Measurements from ENCODE around the gene PCDH9. TPM values are rescaled to one million over a fixed set of nuclear protein-coding genes. Genes with fewer than 3 reads are reported as not detected.

PCDH9 gene
- total RNA-seq, 1 experiment from 2014 or later, result 0.03 TPM

DNA sequence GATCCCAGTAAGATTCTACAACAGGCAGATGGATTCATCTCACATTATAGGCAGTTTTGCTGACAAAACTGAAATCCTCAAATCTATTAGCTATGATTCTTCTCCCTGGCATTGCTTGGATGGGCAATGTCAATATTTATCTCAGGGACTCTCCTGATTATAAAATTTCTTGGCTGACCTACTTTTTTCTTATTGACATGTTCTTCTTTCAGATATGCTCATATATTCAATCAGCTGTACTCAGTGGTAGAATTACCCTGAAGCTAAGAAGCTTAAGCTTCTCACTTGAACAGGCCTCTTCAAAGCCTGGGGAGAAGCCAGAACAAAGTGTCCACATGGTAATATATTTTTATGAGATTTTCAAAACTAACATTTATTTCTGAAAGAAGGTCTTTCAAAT is 513.6 kb downstream of the PCDH9 start:
- DNase-seq (ENCODE audit: low read depth), result no peak
- in situ Hi-C loops (cut with HindIII; ENCODE audit: low pct_unique_long_range_greater_than_20kb, low sequenced_read_pairs), result no loop called here

DNA sequence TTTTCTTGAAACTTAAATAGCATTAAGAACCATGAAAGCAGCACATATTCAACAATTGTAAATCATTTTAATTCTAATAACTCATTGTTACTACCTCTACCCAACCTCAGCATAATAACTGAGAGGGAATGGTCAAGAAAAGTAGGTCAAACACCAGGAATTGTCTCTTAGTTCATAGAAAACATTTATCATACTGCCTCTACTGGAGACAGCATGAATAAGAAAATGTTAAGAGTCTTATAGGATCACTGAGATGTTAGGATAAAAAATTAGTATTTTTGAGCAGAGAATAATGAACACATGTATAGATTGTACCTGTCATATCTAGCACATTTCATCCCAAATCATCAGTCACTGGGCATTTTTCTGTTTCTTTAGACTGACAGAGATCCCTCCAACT is 515.3 kb downstream of the PCDH9 start:
- no peak for DNase-seq (ENCODE audit: low read depth)
- in situ Hi-C loops (cut with HindIII; ENCODE audit: low pct_unique_long_range_greater_than_20kb, low sequenced_read_pairs), result no loop called here

DNA sequence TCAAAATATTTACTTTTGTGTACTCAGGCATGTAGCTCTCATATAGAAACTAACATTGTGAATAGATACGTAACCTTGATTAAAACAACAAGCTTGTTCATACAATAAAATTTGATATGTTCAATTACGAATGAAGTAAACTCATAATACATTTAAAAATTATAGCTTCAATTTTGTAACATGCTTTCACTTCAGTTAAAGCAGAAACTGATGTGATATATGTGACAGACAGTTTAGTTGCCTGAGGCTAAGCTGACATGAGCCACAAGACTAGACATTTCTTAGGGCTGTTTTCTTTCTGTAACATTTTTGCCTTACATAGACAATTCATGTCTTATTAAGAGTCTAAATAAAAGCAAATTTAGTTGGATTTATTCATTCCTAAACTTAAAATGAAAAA is 526.0 kb downstream of the PCDH9 start:
- in situ Hi-C loops (cut with HindIII; ENCODE audit: low pct_unique_long_range_greater_than_20kb, low sequenced_read_pairs), result no loop called here
- DNase-seq (ENCODE audit: low read depth), result no peak

DNA sequence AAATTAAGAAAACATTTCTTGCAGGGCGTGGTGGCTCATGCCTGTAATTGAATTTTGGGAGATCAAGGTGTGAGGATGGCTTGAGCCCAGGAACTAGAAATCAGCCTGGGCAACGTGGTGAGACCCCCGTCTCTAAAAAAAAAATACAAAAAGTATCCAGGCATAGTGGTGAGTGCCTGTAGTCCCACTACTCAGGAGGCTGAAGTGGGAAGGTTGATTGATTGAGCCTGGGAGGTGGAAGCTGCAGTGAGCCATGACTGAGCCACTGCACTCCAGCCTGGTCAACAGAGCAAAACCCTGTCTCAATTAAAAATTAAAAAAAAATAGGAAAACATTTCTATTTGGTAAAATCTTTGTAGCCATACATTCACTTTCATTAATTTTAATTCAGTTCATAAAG is 526.5 kb downstream of the PCDH9 start:
- in situ Hi-C loops (cut with HindIII; ENCODE audit: low pct_unique_long_range_greater_than_20kb, low sequenced_read_pairs), result no loop called here

DNA sequence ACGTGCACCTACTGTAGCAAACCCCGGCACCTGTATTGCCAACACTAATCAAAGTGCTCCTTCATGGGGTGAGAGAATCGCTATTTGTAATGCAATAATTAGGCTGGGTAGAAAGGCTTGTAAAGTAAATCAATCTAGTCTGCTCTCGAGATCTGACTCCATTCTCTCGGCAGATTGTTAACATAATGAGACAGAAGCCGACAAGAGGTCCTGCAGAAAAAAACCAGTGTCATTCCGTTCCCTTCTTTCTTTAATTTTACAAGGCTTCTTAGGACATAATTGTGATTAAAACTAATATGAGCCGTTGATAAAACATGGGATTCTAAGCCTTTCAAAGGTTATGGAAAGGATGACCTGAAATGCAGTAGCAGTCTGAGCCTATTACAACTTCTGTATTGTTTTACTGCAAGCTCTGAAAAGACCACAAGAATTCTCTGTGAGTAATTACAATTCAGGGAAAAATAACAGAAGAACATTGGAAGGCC is 530.0 kb downstream of the PCDH9 start:
- no peak for DNase-seq (ENCODE audit: low read depth)
- in situ Hi-C loops (cut with HindIII; ENCODE audit: low pct_unique_long_range_greater_than_20kb, low sequenced_read_pairs), result no loop called here

More for the DNA sequence above, 526.5 kb downstream of the PCDH9 start:
- no peak for DNase-seq (ENCODE audit: low read depth)

DNA sequence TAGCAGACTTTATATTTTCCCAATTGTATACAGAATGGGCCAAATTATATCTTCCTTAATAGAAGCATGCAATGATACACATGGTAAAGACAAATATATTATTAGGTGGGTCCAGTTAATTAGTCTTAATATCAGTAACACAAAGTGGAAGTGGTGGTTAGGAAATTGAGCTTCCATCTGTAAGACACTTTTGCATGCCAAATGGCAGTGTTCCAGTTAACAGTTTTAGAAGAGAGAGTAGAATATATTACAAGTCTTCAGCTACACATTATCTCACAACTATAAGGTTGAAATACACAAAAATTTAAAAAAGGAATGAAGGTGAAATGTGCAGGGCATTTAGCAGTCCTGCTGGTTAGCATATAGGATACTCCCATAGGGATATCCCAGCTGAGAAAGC is 536.5 kb downstream of the PCDH9 start:
- DNase-seq (ENCODE audit: low read depth), result no peak
- in situ Hi-C loops (cut with HindIII; ENCODE audit: low pct_unique_long_range_greater_than_20kb, low sequenced_read_pairs), result no loop called here

DNA sequence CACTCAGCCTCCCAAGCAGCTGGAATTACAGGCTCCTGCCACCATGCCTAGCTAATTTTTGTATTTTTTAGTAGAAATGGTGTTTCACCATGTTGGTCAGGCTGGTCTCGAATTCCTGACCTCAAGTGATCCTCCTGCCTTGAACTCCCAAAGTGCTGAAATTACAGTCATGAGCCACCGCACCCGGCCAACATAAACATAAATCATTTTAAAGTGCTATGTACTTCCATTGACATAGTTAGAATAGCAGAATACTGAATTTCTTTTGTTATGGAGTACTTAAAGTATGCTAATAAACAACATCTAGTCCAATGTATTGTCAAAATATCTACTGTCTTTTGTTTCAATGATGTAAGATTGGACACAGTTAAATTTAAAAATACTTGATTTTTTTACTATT is 539.0 kb downstream of the PCDH9 start:
- in situ Hi-C loops (cut with HindIII; ENCODE audit: low pct_unique_long_range_greater_than_20kb, low sequenced_read_pairs), result no loop called here
- DNase-seq (ENCODE audit: low read depth), result no peak

DNA sequence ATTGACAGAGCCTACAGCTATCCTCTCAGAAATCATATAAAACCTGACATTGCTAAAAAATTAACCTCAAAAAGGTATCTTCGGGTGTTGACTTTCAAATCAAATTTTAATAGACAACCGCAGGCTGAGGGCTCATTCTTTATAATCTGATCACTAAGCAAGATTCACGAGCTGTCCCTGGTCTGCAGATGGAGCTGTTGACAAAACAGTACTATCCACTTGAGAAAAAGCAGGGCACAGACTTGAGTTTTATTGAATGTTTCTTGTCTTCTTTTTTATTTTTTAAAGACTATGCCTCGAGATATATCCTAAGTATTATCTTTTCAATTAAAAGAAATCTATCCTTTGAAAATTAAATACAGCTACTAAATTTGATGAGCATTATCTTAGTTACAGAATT is 540.5 kb downstream of the PCDH9 start:
- in situ Hi-C loops (cut with HindIII; ENCODE audit: low pct_unique_long_range_greater_than_20kb, low sequenced_read_pairs), result no loop called here
- peak; percentile 6 for DNase-seq (ENCODE audit: low read depth)

DNA sequence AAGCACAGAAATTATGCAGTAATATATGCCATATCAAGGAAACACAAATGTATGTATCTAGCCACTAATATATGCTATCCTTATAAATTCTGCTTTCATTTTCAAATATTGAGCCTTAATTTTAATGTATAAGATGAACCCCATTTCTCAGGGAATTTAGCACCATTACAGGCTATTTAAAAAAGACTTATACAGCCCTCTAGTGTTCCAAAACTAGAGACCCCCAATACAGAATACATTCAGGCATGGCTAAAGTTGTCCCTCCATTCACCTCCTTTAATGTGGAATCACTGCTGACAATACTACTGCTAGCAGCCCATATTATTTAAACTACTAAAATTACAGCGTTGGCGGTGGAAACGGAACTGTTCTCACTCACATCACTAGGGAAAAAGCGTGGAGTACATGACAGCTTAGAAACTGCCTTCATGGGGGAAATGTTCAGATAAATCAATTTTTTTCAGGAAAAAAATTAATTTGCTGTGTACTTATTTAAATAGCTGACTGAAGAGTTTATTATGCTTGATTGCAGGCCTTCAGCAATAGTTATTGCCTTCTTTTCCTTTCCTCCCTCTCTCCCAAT is 541.0 kb downstream of the PCDH9 start:
- in situ Hi-C loops (cut with HindIII; ENCODE audit: low pct_unique_long_range_greater_than_20kb, low sequenced_read_pairs), result no loop called here
- no peak for DNase-seq (ENCODE audit: low read depth)

DNA sequence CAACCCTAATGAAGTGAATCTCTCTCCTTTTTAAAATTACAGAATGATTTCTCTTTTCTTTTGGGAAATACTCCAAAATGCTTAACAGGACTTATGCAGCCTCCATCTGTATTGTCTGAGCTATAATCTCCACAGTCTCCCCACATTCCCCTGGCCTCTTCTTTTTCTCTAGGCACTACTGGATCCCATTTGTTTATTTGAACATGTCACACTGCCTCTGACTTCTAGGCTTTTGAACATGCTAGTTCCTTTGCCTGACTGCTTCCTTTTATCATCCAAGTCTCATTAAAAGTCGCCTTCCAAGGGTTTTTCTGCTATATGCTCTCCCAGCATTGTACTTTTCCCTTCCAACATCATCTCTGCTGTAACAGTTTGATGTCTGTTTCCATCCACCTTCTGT is 548.7 kb downstream of the PCDH9 start:
- in situ Hi-C loops (cut with HindIII; ENCODE audit: low pct_unique_long_range_greater_than_20kb, low sequenced_read_pairs), result no loop called here
- no peak for DNase-seq (ENCODE audit: low read depth)

DNA sequence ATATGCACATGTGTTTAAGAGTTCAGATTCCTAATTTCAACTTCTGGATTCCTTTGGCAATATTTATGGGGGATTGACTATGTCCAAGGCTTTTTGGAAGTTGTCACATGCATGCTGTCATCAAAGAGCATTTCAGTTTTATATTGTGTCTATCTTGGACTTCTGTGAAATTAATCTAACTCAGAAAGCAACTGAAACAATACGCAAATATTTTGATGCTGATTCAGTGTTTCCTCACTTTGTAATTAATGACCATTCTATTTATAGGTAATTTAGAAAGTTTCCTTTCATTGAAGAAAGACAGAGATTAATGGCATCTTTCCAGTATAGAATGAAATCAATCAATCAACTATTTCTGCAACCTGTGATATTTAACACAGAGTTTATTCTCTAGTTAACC is 550.1 kb downstream of the PCDH9 start:
- no peak for DNase-seq (ENCODE audit: low read depth)
- in situ Hi-C loops (cut with HindIII; ENCODE audit: low pct_unique_long_range_greater_than_20kb, low sequenced_read_pairs), result no loop called here

DNA sequence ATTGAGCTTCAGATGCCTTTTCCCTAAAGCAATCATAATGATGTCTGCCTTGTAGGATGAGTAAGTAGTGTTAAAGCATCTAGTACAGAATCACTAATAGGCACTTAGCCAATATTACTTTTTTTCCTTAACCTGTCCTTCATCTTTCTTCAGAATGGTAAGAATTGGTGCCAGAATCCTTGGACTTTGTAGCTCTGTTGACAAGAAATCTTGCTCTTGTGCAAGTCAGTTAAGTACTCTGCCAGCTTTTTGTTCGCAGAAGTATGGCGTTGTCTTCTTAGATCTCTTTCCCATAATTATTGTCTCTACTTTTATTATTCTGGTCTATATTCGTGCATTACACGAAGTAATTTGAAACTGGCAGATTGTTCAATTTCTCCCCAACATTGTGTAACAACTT is 554.5 kb downstream of the PCDH9 start:
- no peak for DNase-seq (ENCODE audit: low read depth)
- in situ Hi-C loops (cut with HindIII; ENCODE audit: low pct_unique_long_range_greater_than_20kb, low sequenced_read_pairs), result no loop called here

DNA sequence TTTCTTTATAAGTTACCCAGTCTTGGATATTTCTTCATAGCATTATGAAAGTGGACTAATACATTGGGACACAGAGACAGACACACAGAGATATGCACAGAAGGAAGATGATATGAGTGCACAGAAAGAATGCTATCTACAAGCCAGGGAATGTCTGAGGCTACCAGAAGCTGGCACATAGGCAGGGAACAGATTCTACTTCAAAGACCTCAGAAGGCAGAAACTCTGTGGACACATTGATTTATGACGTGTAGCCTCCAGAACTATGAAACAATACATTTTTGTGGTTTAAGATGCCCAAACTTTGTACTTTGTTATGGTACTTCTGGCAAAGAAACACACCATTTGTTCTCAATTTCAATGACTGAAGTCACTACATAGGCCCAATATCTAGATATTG is 556.7 kb downstream of the PCDH9 start:
- DNase-seq (ENCODE audit: low read depth), result no peak
- in situ Hi-C loops (cut with HindIII; ENCODE audit: low pct_unique_long_range_greater_than_20kb, low sequenced_read_pairs), result no loop called here

DNA sequence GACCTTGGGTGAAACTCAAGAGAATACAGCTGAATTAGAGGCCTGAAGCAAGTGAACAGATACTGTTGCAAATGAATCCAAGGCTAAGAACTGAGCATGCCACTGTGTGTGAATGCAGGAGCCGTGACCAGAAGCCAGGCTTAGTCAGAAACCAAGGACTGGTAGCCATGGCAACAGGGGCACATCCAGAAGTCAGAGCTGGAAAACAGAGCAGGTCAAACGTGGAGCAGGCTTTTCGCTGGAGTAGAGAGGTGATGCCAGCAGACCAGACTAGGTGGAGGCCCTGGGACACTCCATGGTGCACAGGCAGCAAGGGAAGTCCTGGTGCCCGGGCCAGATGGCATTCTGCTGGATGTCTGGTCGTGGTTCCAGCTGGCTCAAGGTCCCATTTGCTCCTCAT is 564.1 kb downstream of the PCDH9 start:
- in situ Hi-C loops (cut with HindIII; ENCODE audit: low pct_unique_long_range_greater_than_20kb, low sequenced_read_pairs), result no loop called here
- DNase-seq (ENCODE audit: low read depth), result peak; percentile 86

DNA sequence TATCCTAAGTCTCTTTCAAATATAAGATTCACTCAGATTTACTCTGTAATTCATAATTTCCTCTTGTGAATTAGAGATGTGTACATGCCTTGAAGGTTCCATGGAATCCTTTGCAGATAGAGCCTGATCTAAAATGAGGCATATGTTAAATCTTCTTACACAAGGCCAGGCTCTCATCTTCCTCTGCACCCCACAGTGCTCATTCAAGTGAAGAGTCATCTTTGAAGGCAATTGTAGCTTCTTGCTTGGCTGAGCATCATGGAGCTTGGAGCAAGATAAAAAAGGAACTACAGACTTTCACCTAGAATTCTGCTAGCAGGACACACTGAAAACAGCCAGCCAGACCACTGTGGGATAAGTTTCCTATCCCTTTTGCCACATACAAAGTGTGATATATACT is 566.4 kb downstream of the PCDH9 start:
- DNase-seq (ENCODE audit: low read depth), result no peak
- in situ Hi-C loops (cut with HindIII; ENCODE audit: low pct_unique_long_range_greater_than_20kb, low sequenced_read_pairs), result no loop called here

DNA sequence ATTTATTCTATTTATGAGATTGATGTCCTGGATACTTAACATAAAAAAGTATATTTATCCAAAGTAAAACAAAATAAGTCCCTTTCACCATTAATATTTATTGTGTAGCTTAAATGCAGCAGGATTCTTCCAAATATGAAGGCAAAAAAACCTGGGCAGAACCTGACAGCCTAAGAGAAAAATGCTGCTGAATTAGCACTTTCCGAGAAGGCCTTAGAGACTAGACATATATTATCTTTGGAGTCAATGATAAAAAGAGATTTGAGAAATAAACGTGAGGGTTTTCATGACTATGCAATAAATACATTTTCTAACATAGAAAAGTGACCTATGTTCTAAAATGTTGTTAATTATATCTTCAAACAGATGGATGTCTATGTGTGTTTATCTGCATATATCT is 566.9 kb downstream of the PCDH9 start:
- in situ Hi-C loops (cut with HindIII; ENCODE audit: low pct_unique_long_range_greater_than_20kb, low sequenced_read_pairs), result no loop called here
- DNase-seq (ENCODE audit: low read depth), result no peak

DNA sequence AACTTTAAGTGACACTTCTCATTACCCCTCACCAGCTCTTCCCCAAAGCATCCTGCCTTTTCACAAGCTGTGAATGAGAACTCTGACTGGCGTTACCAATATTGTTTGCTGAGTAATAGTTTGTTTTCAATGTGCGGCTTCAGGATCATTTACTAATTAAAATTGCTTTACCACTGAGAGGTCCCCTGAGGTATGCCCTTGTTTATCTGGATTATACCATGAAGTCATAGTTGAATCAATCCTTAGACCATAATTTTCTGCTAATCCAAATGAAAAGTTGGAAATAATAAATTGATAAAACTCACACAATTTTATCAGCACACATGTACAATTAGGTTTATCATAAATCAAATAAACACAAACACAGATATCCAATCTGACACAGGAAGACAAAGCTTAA is 568.8 kb downstream of the PCDH9 start:
- no peak for DNase-seq (ENCODE audit: low read depth)
- in situ Hi-C loops (cut with HindIII; ENCODE audit: low pct_unique_long_range_greater_than_20kb, low sequenced_read_pairs), result no loop called here

DNA sequence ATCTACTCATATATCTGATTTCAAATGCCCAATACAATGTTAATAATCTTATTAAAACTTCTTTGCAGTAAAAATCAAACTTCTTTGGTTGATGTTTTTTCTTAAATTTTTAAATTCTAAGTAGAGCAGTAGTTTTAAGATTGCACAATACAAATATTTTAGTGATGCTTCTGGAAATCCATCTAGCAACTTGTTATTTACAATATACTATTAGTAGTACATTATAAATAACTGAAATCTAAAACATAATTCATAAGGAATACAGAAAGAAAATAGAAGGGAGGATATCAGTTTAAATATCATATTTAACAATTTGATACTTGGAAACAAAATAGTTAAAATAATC is 569.7 kb downstream of the PCDH9 start:
- in situ Hi-C loops (cut with HindIII; ENCODE audit: low pct_unique_long_range_greater_than_20kb, low sequenced_read_pairs), result no loop called here
- DNase-seq (ENCODE audit: low read depth), result no peak

DNA sequence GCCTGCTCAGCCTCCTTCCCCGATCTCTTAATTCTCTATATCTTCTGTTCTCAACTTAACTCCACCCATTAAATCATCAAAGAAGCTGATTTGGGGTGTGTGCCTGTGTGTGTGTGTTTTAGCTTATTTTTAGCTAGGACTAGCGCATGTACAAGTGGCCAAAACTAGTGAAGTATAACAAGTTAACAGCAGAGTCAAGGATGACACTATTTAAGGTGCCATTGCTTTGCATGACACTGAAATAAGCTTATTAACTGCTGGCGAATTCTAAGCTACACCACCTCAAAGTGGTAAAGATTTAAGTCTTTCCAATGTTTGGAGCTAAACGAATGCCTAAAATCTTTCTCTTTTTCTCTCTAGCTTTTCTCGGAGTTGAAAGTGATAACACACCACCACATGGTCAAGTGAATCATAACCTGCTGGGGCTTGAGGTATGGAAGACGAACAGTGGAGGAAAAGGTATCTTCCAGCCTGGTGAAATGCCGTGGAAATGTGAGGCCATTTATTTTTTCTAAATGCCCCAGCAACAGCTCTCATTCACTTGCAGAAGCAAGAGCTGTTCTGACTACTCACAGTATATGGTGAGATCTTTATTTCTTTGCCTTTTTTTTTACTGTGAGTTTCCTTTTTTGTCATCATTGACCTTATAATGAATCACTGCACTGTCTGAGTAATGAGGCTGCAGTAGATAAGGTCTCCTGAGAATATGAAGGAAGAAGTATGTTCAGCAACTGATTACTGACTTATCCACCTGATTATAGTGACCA is 570.3 kb downstream of the PCDH9 start:
- DNase-seq (ENCODE audit: low read depth), result peak; percentile 74

DNA sequence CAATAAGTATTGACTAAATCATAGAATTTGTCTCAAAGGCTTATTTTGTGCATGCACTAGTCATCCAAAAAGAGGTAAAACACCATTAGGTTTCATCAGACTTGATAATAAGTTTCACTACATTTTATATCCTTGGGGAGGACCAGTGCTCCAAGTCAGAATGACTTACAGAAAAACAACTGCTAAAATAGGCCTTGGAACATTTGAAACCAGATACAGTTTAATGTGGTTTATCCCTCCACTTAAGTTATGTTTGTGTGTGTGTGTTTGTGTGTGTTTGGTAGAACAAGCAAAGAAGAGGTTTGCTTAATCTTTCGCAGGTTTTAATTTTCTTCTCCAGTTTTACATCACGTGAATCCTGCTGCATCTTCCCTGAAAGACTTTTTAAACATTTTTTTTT is 570.9 kb downstream of the PCDH9 start:
- in situ Hi-C loops (cut with HindIII; ENCODE audit: low pct_unique_long_range_greater_than_20kb, low sequenced_read_pairs), result no loop called here
- no peak for DNase-seq (ENCODE audit: low read depth)

More for the DNA sequence above, 570.3 kb downstream of the PCDH9 start:
- in situ Hi-C loops (cut with HindIII; ENCODE audit: low pct_unique_long_range_greater_than_20kb, low sequenced_read_pairs), result no loop called here
